Neural cell (in vitro differentiated cells): ENCODE results near the gene ESPL1.

Experiments
- CTCF ChIP-seq: fragments of 450-650 bp; IDR thresholded peaks from 2 replicates; pipeline ENCODE4 v1.5.1; 2014; ENCODE audit warnings: antibody characterized with exemption, mild to moderate bottlenecking, moderate library complexity; ENCODE audit not compliant: poor library complexity, severe bottlenecking
- EP300 ChIP-seq: fragments of 450-650 bp; conservative IDR thresholded peaks from 2 replicates; pipeline ENCODE4 v1.6.1; 2014; ENCODE audit warnings: antibody characterized with exemption, mild to moderate bottlenecking, moderate library complexity; ENCODE audit not compliant: poor library complexity, severe bottlenecking
- EZH2 ChIP-seq: fragments of 200-600, 300-800 bp; shearing (Covaris generic), sonication (generic); IDR thresholded peaks from 2 replicates; pipeline ENCODE4 v1.6.1; 2014; ENCODE audit warnings: antibody characterized with exemption, low read length, borderline replicate concordance, mild to moderate bottlenecking; ENCODE audit not compliant: insufficient read depth, poor library complexity, severe bottlenecking
- MXI1 ChIP-seq: fragments of 450-650 bp; conservative IDR thresholded peaks from 2 replicates; pipeline ENCODE4 v1.6.1; 2014; ENCODE audit warnings: antibody characterized with exemption, mild to moderate bottlenecking; ENCODE audit not compliant: poor library complexity, severe bottlenecking
- REST ChIP-seq: IDR thresholded peaks from 2 replicates; pipeline ENCODE4 v1.6.1; 2012; ENCODE audit warnings: borderline replicate concordance

- TF ChIP-seq CTCF, result no peak
- no peak for TF ChIP-seq REST
- TF ChIP-seq EZH2, result no peak
- no peak for TF ChIP-seq EP300
- no peak for TF ChIP-seq MXI1
Observed at GRCh38 chr12:53227836-53228235, 40.3 kb upstream of the ESPL1 start.
